ENCODE results near the gene SLC12A3. TPM values are rescaled to one million over a fixed set of nuclear protein-coding genes. Genes with fewer than 3 reads are reported as not detected.

Gene SLC12A3
- total RNA-seq, 4 donors from 2014 or later = not detected

- no peaks in the 10 kb centered on the region for H3K27me3 ChIP-seq
- H3K4me1 ChIP-seq = no peaks in the 10 kb centered on the region
- TF ChIP-seq CTCF (IDR thresholded peaks at IDR 0.05) = no peak
- no peak for TF ChIP-seq POLR2A (IDR thresholded peaks at IDR 0.05)
- no peaks in the 10 kb centered on the region for H3K9me3 ChIP-seq
- H3K4me3 ChIP-seq = no peak overlapping the region
- H3K36me3 ChIP-seq = no peaks in the 10 kb centered on the region
- H3K27ac ChIP-seq = no peak overlapping the region
- DNase-seq = no peak
Measured at GRCh38 chr16:56876048-56876447, 11.0 kb downstream of the SLC12A3 start.

- H3K36me3 ChIP-seq = no peaks in the 10 kb centered on the region
- no peaks in the 10 kb centered on the region for H3K27me3 ChIP-seq
- no peak overlapping the region for H3K27ac ChIP-seq
- no peak for DNase-seq
- H3K4me1 ChIP-seq = no peaks in the 10 kb centered on the region
- no peaks in the 10 kb centered on the region for H3K9me3 ChIP-seq
- H3K4me3 ChIP-seq = no peak overlapping the region
- no peak for TF ChIP-seq POLR2A (IDR thresholded peaks at IDR 0.05)
- TF ChIP-seq CTCF (IDR thresholded peaks at IDR 0.05) = no peak
Measured at GRCh38 chr16:56877486-56878182, 12.6 kb downstream of the SLC12A3 start.

- no peak overlapping the region for H3K4me3 ChIP-seq
- H3K27me3 ChIP-seq = no peaks in the 10 kb centered on the region
- no peaks in the 10 kb centered on the region for H3K36me3 ChIP-seq
- DNase-seq = no peak
- H3K27ac ChIP-seq = no peak overlapping the region
- no peaks in the 10 kb centered on the region for H3K9me3 ChIP-seq
- H3K4me1 ChIP-seq = no peaks in the 10 kb centered on the region
- no peak for TF ChIP-seq POLR2A (IDR thresholded peaks at IDR 0.05)
- no peak for TF ChIP-seq CTCF (IDR thresholded peaks at IDR 0.05)
Measured at GRCh38 chr16:56878282-56878854, 13.4 kb downstream of the SLC12A3 start.

- no peak for DNase-seq
- no peak for TF ChIP-seq POLR2A (IDR thresholded peaks at IDR 0.05)
- TF ChIP-seq CTCF (IDR thresholded peaks at IDR 0.05) = no peak
- Histone ChIP-seq H3K27ac (no peak overlapping the region), H3K4me3 (no peak overlapping the region), H3K9me3 (no peaks in the 10 kb centered on the region), H3K27me3 (no peaks in the 10 kb centered on the region), H3K4me1 (no peaks in the 10 kb centered on the region), H3K36me3 (no peaks in the 10 kb centered on the region)
Measured at GRCh38 chr16:56879276-56879675, 14.3 kb downstream of the SLC12A3 start.

- DNase-seq = no peak
- Histone ChIP-seq H3K36me3 (no peaks in the 10 kb centered on the region), H3K9me3 (no peaks in the 10 kb centered on the region), H3K27me3 (no peaks in the 10 kb centered on the region), H3K4me3 (no peak overlapping the region), H3K4me1 (no peaks in the 10 kb centered on the region), H3K27ac (no peak overlapping the region)
- TF ChIP-seq POLR2A (IDR thresholded peaks at IDR 0.05) (no peak), CTCF (IDR thresholded peaks at IDR 0.05) (no peak)
Measured at GRCh38 chr16:56880176-56880575, 15.2 kb downstream of the SLC12A3 start.
